Measurements from ENCODE around the gene ABCC8.

Gene ABCC8

DNA sequence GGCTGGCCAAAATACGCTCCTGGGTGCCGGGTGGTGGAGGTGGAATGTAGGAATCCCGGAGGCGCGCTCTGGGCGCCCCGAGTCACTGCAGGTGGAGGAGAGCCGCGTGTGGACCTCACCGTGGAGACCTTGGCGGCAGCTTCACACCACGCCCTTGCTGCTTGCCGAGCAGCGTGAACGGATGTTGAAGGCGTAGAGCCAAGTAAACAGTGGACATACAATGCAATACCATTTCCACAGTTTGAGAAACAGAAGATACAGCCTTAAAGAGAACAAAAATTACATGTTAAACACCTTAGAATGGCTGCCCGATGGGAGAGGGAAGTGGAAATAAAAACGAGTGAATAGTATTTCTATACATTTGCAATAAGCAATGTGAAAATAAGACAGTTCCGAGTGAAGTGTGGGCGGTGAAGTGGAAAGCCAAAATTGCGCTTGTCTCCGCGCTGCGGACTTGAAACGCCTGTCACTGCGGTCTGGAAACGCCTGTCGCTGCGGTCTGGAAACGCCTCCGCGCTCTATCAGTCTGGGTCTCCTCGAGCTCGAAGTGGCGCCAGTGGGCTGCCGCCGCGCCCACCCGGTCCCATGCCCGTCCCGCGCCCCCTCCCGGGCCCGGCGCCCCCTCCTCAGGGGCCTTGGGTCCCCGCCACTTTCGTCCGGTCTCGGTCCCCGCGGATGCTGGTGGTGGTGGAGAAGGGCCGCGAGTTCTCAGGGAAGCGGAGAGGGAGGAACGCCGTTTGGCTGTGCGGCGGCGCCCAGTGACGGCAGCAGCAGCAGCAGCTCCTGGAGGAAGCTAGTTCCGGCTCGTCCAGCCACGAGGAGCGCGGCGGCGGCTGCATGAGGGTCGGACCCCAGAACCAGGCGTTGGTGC is 123.5 kb downstream of the ABCC8 start:
- DNase-seq (ENCODE audit: low read depth, low spot score): peak; percentile 74

- DNase-seq (ENCODE audit: low read depth, low spot score): peak; percentile 50
Measured at GRCh38 chr11:17351510-17352176, 125.0 kb downstream of the ABCC8 start, which contains the start of gene NCR3LG1. TSS of gene NCR3LG1 (plus strand) at chr11:17351800. CDS start at chr11:17351970, 170 bp downstream.

GRCh38 chr11:17351172-17351509 is 125.5 kb downstream of the ABCC8 start:
- DNase-seq (ENCODE audit: low read depth, low spot score): no peak

- no peak for DNase-seq (ENCODE audit: low read depth, low spot score)
Measured at GRCh38 chr11:17350455-17351171, 126.0 kb downstream of the ABCC8 start.

DNA sequence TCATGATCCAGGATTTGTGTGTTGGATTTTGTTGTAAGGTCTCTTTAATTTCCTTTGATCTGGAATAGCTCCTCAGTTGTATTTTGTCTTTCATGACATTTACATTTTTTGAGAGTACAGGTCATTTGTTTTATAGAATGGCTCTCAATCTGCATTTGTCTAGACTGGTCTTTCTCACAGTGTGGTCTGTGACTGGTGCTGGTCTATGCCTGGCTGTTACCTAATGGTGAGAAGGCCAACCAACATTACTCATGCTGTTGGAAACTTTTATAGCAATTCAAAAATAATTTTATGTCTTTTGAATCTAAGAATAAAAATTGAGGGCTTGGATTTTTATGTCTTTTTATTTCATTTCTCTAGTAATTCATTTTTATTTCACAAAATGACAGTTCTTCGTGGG is 129.0 kb downstream of the ABCC8 start:
- no peak for DNase-seq (ENCODE audit: low read depth, low spot score)

- DNase-seq (ENCODE audit: low read depth, low spot score): no peak
Measured at GRCh38 chr11:17343907-17344306, 132.7 kb downstream of the ABCC8 start.

DNA sequence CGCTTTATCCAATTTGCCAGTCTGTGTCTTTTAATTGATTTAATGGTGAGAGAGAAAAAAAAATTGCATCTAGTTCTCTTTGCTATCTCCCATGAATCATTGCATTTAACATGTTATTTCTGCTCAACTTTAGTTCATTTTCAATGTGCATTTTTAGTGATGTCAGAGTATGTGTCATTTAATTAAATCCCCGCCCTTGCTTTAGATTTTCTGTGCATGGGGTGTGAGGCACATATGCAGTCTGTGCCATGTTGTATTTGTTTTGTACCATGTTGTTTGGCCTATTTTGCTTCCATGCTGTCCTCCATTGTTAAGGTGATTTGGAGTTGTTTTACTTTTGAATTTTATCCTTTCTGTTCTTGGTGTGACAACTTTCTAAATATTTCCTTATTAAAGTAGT is 133.4 kb downstream of the ABCC8 start:
- no peak for DNase-seq (ENCODE audit: low read depth, low spot score)
